CD4-positive, alpha-beta T cell treated with Interleukin-2 at 100 ng/mL for 4 hours (primary cell): ENCODE results near the gene HESX1.

Experiments
- DNase-seq: peaks from one replicate; pipeline ENCODE4 v3.0.0-alpha.2; 2020; ENCODE audit warnings: low spot score

The HESX1 gene

GRCh38 chr3:57199895-57200297 is at the start of gene HESX1:
Gene HESX1 (minus strand): TSS chr3:57199978. CDS start chr3:57199918, 60 bp downstream.
- DNase-seq = no peak

GRCh38 chr3:57244946-57245345 is 45.2 kb upstream of the HESX1 start:
- DNase-seq = no peak

- DNase-seq = no peak
Measured at GRCh38 chr3:57234613-57235575, 35.1 kb upstream of the HESX1 start.

DNA sequence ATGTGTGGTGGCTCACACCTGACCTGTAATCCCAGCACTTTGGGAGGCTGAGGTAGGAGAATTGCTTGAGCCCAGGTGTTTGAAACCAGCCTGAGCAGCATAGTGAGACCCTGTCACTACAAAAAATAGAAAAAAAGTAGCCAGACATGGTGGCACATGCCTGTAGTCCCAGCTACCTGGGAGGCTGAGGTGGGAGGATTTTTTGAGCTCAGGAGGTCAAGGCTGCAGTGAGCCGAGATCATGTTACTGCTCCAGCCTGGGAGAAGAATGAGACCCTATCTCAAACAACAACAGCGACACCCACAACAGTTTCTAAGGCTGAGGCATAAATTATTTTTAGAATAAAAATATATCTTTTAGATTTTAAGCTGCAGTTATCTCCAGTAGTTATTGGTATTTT is 34.0 kb upstream of the HESX1 start:
- DNase-seq = no peak

DNA sequence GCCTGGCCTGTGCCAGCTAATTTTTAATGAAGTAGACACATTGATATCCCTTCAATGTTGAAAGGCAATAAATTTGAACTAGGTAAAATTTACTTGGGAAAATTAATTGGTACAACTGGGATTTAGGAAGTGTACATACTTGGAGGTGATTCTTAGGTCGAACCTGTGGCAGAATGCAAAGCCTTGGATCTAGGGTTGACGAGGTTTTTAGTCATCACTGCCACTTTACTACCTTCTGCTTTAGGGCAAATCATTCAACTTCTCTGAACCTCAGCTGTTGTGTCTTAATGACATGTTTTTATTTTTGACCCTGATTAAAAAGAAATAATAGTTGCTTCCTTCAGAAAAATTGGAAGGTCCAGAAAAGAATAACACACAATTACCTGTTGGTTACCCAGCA is 30.2 kb upstream of the HESX1 start:
- DNase-seq = no peak

DNA sequence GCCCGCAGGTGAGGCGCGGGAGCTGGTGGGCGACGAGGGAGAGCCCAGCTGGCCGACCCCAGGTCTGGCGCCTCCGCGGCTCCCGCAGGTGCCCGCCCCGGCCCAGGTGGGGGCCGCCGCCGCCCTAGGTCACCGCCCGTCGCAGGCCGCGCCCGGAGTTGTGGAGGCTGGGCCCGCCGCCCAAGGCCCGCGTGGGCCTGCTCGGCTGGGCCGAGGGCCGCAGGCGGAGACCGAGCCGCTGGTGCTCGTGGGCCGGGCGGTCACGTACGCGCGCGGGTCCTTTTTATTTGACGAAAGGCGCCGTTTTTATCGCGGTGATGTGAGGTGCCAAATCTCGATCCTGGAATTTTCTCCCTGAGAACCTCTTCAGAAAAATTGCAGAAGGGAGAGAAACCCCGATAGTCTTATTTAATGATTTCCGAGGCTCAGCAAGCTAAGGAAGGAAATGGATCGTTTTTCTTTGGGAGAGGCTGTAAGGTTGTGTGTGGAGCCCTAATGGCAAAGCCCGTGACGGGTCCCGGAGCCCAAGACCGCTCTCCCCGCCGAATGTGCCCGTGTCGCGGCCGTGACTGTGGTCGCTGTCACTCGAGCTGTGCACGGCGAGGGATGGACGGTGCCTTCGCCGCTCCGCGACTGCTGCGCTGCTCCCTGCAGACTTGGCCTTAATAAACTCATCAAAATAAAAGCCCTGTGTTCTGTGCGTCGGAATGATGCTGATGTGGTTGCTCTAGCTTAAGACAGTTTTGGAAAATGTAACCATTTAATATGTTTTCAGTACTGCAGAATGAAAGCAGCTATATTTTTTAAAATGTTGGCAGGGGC is 28.4 kb upstream of the HESX1 start:
- peak; percentile 41 for DNase-seq

DNA sequence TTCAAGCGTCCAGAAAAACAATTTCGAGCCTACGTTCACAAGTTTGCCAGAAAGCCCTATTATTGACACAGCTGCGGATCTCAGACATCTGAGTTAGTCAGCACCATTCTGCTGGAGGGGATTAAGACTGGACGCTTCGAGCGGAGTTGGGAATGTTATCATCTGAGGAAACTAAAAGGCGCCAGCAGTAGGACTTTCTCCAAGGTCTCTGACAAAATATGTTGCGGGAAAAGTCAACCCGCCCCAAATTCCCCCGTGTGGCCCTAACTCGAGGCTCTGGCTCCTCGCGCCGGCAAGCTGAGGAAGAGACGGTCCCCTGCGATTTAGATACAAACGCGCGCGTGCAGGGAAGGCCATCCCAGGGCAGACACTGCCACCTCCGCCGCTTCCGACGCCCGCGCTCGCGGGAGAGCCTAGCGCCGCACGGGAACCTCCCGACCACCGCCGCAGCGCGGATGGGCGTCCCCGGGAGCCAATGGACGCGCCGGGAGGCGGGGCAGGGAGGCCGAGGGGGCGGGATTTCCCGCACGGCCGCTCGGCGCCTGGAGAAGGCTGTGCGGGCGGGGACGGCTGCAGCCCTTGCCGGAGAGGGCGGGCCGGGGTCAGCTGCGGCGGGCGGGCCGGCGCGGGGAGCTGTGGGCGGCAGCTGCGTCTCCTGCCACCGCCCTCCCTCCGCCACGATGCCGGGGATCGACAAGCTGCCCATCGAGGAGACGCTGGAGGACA is 27.6 kb upstream of the HESX1 start, which contains the start of gene APPL1:
APPL1 (plus strand) TSS at position 526 of the 726 bp plus-strand sequence; CDS start at position 681, 155 bp downstream.
- peak; percentile 84 for DNase-seq

- DNase-seq = no peak
Measured at GRCh38 chr3:57226176-57226575, 26.4 kb upstream of the HESX1 start.

GRCh38 chr3:57224856-57225255 is 25.1 kb upstream of the HESX1 start:
- DNase-seq = no peak

GRCh38 chr3:57221883-57222282 is 22.1 kb upstream of the HESX1 start:
- no peak for DNase-seq

DNA sequence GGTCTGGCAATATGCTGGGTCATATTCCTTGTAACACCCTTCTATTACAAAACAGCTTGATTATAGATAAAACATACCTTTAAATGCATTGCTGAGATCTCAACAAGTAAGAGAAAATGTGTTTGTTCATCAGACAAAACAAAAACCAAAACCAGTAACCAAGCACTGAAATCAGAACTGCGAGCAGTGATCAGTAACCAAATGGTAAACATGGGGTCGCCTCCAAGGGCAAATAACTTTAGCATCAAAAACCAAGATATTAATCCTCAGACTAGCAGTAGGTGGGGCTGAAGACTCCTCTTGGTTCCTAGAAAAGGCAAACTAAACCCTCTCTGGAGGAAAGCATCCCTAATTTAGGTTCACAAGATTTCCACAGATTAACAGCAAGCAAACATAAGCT is 6.6 kb upstream of the HESX1 start:
- DNase-seq = no peak

DNA sequence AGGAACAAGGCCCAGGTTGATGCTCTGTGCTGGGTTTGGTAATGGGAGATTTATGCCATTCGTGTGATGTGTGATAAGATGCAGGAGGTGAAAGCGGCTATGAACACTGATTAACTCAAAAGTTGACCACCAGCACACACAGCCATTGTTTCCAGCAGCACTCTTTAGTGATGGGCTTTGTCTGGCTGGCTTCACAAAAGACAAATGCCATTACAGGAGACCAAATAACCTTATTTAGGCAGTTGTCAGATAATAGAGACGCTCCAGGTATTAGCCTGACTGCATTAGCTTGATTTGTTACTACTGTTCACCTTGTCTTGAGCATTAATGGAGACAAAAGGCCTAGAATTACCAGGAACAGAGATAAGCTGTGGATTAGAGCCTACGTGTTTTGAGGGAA is 5.1 kb downstream of the HESX1 start:
- DNase-seq = no peak

- DNase-seq = no peak
Measured at GRCh38 chr3:57192028-57192427, 7.8 kb downstream of the HESX1 start.

DNA sequence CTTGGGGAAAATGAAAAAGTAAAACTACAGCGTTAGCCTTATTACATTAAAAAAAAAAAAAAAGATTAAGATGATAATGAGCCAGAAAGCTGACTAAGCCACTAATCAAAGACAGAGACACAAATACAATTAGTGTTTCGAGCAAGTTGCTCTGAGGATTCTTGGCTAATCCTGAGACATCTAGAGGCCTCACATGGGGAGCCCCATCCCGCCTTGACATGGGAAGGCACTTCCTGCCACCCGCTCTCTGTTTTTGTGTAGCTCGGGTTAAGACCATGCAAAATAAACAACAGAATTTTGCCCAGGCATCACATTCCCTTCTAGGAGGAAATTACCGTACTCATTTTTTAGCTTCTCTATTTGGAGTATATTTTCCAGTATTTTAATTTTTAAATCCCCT is 15.3 kb downstream of the HESX1 start:
- DNase-seq = no peak

DNA sequence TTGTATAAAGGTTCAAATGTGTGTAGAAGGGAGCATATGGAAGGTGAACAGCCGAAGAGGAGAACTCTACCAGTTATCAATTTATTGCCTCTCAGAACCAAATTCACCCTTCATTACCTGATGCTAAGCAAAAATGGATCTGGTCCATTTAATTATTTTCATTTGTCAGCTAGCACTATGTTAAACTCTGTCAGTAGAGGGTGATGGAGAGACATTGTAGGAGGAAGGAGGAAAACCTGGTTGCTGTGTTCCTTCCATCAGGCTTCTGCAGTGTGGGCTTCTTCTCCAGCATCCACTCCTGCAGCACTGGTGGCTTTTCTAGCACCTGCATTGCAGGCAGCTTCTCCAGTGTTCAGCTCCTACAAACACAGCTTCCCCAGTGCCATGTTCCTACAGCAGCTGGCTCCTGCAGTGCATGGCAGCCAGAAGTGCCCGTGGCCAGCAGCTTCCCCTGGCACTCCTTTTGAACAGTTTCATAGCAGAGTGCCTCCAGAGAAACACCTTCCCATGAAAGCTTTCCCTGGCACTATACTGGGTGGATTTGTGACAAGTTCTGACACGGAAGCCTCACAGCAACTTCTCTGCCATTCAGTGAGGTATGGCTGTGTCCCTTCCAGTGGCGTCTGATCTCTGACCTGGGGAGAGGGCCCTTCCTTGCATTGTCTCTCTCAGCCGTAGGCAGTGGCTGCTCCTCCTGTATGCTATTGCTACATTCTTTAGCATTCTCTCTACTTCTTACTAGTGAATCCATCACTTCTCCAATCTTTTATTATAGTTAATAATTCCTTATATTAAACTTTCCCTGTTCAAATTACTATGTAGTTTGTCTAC is 20.0 kb downstream of the HESX1 start:
- no peak for DNase-seq

- no peak for DNase-seq
Measured at GRCh38 chr3:57176045-57176444, 23.7 kb downstream of the HESX1 start.

GRCh38 chr3:57173687-57174086 is 26.1 kb downstream of the HESX1 start:
- DNase-seq = no peak

DNA sequence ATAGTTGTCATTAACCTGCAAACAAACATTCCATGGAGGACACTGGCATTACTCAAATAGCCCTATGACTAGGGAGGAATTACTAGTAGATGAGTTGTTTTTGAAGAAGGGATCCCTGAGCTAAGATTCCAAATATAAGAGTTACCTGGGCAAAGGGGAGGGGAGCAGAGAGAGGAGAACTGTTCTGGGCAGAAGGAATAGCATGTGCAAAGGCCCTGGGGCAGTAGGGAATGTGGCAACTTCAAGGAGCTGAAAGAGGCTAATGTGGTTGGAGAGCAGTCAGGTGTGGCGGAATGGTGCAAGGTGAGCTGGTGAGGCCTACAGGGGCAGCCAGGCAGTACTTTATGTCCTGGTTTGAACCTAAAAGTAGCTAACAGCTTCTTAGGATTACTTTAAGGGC is 28.8 kb downstream of the HESX1 start:
- no peak for DNase-seq

GRCh38 chr3:57169872-57170623 is 29.7 kb downstream of the HESX1 start:
- peak; percentile 37 for DNase-seq

- DNase-seq = no peak
Measured at GRCh38 chr3:57169108-57169507, 30.7 kb downstream of the HESX1 start.

DNA sequence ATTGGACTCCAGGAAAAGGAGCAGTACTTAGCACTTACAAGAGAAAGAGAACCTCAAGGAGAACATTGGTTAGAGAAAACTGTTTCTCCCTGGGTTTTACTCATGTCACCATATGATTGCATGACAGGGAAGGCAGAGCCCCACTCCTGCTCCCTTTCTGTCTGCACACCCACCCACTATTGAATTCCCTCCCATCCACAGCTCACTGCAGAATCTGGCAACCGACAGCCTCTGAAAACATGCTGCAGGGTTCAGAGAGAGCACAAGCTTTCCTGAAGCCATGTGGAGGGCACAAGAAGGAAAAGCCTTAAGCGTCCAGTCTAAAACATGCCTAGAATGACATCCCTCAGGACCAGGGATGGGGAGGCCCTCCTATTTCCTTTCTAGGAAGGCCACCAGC is 31.6 kb downstream of the HESX1 start:
- no peak for DNase-seq
